Measurements from ENCODE around the gene CSDE1.

GRCh38 chr1:114723457-114723856 lies 34.3 kb downstream of the CSDE1 start:
- no peak for TF ChIP-seq CTCF (IDR thresholded peaks at IDR 0.05; ENCODE audit: poor library complexity)
- TF ChIP-seq EZH2 (IDR thresholded peaks at IDR 0.05; ENCODE audit: borderline replicate concordance) = no peak
- no peak for TF ChIP-seq EZH2phosphoT487 (IDR thresholded peaks at IDR 0.05; ENCODE audit: low read depth, severe bottlenecking, unreplicated experiment)

Measured in hepatocyte (in vitro differentiated cells).